NOMO-1 (cell line): ENCODE measurements around the gene MYO9B.
A peak's percentile ranks its signal among the peaks of the same experiment; 100 is the strongest.

Experiments used
- DNase-seq, 2 experiments: peaks; one replicate each; lab custom pipeline; 2025; ENCODE audit not compliant: unreplicated experiment in 2 of 2; lab: John Stamatoyannopoulos, UW

The MYO9B gene

DNA sequence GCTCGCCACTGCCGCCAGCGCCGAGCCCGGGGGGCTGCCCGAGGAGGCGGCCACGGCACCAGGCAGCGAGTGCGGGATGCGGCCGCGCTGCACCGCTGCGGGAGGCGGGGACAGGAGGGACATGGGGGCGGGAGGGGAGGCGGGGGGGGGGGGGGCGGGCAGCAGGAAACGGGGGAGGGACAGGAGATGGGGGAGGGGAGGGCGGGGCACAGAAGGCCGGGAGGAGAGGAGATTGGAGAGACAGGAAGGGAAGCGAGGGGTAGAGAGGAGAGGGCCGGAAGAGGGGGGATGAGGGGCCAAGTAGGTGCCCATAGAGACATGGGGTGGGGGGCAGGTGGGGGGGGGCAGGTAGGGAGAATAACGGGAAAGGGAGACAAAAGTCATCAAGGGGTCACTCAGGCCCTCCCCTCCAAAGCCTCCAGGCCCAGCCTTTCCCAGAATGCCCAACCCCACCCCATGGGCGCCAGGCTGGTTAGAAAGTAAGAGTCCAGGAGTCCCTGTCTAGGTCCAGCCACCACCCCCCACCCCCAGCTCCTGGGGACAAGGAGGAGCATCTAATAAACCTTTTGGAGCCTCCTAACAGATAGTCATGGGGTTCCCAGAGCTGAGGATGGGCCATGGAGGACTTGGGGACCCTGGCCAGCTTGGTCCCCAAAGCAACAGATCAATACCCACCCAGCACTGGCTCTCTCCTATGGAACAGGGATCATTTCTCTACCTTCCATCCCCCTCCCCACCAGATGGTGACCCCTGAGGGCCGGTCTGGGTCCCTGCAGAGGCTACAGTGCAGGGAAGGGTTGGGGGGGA is 160.6 kb downstream of the MYO9B start:
- DNase-seq, result no peak

DNA sequence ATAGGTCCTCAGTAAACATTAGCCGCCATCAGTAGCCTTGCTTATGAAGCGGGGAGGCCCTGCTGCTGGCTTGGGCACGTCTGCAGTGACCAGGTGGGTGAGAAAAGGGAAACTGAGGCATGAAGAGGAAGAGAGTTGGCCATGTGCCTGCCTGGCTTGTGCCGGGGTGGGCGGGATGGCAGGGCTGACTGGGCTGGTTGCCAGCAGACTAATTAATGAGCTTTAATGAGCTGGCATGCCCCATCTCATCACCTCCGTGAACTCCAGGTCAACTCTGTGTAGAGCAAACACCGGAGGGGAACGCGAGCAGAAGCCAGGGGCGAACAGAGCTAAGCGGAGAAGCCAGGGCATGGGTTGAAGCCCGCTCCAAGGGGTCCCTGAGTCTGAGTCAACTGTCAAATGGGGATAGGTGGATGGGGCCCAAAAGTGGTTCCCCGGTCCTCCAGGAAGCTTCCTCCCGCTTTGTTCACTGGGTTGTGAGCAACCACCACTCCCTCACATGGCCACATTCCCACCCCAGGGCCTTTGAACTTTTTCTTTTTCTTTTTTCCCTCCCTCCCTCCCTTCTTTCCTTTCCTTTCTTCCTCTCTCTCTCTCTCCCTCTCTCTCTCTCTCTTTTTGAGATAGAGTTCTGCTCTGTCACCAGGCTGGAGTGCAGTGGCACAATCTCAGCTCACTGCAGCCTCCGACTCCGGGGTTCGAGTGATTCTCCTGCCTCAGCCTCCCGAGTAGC is 161.4 kb downstream of the MYO9B start:
- DNase-seq, result no peak

DNA sequence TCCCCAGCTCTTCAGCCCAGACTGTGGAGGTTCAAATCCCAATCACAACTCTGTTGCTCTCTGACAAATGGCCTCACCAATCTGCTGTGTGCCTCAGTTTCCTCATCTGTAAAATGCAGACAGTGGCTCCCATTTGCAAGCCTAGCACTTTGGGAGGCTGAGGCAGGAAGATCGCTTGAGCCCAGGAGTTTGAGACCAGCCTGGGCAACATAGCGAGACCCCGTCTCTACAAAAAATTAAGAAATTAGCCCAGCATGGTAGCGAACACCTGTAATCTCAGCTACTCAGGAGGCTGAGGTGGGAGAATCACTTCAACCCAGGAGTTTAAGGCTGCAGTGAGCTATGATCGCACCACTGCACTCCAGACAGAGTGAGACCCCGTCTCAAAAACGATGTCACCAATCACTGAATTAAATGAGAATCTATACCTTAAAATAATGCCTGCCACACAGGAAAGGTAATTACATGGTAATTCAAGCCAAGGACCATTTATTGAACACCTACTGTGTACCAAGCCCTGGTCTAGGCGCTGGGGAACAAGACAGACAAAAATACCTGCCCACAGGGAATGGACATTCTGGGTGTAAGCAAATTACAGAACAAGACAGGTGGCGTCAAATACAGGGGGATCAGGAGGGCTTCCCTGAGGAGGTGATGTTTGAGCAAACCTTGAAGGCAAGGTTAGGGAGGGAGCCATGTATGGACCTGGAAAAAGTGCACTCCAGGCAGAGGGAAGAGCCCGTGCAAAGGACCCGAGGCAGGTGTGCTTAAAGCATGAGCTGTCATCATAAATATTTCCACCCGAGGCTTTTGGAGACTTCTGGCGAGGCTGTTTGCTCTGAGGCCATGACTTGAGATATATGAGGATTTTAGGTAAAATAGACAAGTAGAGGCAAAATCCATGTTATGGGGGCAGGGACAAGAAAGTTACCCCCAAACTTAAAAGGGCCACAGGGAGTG is 162.4 kb downstream of the MYO9B start:
- DNase-seq, result no peak

DNA sequence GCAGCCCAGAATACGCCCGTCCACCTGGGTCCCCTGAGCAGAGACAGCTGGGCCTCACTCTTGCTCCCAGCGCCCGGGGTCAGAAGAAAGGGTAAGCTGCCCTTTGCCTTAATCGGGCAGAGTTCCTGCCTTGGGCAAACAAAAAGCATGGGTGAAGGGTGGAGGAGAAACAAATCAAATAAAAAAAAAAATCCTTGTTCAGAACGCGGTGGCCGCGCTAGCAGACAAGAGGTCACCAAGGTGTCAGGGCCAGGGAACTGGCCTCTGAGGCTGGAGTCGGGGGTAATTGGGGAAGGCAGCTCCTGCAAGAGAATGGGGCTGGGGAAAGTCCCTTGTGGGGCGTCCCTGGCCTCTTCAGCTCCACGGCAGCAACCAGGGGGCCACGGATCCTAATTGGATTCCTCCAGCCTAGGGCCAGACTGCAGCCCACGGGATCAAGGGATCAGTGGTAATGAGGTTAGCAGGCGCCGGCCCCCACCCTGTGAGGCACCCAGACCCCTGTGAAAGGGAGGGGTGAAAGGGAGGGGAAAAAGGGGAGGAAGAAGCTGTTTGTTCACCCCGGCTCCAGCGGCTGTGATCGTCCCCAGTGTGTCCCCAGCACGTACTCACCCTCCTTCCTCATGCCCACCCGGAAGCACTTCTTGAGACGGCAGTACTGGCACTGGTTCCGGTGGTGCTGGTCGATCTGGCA is 164.6 kb downstream of the MYO9B start:
- DNase-seq, result no peak

DNA sequence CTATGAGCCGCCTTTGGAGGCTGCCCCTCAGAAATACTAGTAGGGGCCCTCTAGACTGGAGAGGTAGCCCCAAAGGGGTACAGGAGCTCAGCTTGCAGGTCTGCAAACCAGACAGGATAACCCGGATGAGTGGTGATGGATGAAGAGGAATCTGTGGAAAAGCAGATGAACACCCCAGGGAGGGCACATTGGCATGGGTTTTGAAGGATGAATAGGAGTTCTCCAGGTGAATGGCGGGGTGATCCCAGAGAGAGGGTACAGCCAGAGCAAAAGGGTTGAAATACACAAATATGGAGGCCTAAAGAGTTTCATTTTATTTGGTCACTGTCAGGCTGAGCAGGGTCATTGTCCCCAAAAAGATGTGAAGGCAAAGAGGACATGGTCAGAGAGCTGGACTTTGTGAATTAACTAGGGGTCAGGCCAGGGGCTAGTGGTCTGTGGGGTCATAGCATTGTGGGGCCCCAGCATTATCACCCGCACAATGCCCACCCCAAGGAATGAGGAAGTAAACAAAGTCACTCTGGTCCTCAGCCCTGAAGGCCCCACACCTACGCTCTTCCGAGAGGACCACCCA is 165.3 kb downstream of the MYO9B start:
- DNase-seq, result no peak

DNA sequence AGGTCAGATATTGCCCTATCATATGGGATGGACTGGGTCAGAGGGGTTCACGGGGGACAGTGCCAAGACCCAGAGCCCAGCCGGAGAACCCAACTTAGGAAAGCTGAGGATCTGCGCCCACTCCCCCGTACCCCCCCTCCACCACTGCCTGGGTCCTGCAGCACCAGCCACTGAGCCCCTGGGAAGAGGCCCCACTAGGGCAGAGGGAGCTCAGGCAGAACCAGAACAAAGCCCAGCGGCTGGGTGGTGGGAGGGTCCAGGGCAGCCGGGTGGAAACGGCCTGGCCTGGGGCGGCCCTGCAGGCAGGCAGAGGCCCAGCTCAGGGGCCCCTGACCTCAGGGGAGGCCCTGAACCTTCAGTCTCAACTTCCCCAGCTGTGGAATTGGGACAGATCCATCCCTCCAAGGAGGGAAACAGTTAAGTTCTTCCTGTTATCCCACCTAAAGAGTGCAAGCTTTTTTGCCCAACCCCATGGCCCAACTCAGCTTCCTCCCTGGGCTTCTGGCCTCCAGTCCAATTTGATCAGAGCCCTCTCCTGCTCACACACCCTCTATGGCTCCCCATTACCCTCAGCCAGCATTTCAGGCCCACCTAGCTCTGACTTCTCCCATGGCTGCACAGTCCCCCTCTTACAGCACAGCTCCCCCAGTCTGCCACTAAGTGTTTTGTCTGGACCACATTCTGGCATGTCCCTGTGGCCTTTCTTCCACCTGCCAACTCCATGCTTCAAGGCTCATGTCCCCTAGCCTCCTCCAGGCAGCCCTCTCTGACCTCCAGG is 167.0 kb downstream of the MYO9B start:
- DNase-seq, result no peak

DNA sequence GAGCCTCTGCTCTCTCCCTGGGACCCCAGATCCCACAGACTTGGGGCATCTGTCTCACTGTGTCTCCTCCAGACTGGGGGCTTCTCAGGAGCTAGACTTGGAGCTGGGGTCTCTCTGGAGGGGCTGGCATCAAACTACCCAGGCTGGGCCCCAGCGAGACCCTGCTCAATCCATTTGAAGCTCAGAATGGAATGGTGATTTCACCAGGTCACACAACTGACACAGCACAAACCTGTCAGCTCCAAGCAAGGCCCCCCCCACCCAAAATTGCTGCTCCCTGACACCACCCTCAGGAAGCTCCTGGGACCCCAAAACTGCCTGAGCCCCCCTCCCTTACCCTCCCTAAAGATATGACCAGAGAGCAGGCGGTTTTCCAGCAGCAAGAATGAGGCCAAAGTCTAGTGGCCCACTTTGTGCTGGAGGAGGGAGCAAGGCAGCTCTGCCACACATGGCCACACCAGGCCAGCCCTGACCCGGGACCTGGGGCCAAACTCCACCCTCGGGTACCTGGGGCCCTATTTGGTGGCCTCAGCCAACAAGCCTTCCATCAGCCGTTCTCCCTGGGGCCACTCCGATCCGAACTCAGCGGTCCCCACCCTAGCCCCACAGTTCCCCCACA is 167.7 kb downstream of the MYO9B start:
- no peak for DNase-seq

DNA sequence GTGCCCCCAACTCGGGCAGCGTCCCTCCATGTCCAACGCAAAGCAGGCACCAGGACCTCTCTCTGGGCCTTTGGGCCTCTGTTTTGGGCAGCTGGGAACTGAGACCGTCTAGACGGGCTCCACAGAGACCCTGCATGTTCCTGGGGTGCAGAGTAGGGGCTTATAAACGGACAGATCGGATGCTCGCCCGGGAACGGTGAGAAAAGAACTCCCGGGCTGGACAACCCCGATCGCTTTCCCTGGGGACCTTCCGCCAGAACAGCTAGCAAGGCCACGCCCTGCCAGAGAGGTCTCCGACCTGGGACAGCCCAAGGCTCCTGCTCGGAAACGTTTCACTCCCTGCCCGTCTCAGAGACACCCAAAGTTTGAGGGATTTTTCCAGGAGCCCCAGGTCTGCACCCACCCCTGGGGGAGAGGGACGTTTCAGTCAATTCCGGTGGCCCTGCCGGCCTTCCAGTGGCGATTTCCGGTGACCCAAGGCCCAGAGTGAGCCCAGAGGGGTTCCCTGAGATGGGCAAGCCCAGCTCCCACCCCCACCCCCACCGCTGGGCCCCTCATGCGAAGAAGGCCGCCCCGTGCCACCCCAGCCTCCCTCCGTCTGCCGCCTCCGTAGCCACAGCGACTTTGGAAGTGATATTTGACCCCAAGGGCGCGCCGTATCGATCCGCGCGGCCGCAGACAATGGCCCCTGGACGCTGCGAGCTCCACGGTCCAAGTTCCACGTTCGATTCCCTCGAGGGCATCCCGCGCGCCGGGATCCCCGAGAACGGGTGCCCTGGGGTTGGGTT is 168.4 kb downstream of the MYO9B start:
- peak in 1 of 2 experiments; percentile 24 for DNase-seq

DNA sequence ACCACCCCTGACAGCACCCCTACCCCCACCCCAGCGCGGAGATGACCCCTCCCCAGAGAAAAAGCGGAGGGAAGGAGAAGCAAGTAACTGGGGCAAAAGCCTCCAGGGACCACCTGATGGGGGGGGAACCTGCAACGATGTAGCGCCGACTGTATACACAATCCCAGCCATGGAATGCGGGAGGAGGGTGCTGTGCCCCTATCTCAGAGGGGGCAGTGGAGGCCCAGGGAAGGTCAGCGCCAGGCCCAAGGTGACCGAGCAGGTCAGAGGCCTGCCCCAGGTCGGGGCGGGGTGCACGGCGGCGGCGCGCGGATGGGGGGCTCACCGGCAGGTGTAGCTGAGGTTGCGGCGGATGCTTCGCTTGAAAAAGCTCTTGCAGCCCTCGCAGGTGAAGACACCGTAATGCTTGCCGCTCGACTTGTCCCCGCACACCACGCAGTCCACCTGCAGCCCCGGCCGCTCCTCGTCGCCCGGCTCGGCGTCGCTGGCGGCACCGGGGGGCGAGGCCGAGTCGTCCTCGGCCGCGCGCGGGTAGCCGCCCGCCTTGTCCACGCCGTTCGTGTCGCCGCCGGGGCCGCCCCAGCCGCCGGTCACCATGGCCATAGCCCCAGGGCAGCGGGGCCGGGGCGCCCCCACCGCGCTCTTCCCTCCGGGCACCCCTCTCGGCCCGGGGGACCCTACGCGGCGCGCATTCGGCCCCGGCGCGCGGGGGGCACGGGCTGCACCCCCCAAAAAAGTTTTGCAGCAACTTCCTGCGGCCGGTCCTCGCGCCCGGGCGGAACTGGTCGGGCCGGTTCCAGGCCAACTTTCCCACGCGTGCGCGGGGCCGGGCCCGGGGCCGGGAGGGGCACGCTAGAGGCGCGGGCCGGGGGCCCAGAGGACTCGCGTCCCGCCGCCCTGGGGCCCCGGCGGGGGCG is 169.3 kb downstream of the MYO9B start:
- DNase-seq, result no peak

DNA sequence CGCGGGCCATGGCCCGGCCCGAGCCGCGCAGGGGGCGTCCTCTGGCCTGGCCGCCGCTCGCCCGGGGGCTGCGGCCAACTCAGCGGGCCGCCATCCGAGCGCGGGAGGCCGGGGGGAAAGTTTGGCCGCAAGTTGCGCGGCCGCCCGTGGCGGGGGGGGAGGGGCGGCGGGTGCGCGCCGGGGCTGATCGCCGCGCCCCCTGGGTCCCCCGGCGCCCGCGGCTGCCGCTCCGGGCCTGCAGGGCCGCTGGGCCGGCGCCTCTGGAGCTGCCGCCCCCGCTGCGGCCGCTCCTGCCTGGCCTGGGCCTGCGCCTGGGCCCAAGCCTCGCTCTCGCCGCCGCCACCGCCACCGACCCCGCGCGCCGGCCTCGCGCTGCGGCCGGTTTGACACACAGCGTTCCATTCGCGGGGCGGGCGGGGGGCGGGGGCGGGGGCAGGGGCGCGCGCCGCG is 170.0 kb downstream of the MYO9B start, which contains the start of gene NR2F6:
Gene NR2F6 (minus strand): TSS at position 385 of the 450 bp plus-strand sequence. CDS start 699 bp downstream, outside the sequence.
- DNase-seq, result no peak

DNA sequence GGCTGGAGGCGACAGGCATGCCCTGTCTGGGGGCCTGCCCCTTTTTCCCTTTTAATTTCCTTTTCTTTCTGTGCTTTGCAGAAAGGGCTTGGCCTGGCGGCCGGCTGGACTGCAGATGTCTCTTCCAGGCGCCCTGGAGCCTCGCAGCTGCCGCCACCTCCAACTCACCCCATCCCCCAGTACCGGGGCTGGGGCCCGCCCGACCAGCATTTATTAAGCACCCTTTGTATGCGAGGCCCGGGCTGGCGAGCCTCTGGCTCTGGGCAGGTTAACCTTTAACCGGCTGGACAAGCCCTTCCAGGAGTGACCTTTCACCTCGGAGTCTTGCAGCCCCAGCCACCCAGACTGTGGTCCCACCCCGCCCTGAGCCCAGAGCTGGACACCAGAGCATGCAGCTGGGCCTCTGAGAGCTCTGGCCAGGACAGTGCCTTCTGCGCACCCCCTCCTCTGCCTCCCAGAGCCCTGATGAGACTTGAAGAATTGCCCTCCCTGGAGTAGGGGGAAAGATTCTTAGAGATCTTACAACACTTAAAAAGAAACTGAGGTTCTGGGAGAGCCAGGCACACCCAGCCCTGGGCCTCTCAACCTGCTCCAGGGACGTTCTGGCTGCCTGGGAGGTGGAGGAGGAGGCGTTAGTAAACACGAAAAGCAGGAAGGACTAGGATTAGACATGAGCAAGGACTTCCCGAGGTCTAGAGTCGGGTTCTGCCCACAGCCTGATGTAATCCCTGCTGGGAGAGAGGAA is 171.3 kb downstream of the MYO9B start:
- peak; percentile 62 to 74 for DNase-seq

DNA sequence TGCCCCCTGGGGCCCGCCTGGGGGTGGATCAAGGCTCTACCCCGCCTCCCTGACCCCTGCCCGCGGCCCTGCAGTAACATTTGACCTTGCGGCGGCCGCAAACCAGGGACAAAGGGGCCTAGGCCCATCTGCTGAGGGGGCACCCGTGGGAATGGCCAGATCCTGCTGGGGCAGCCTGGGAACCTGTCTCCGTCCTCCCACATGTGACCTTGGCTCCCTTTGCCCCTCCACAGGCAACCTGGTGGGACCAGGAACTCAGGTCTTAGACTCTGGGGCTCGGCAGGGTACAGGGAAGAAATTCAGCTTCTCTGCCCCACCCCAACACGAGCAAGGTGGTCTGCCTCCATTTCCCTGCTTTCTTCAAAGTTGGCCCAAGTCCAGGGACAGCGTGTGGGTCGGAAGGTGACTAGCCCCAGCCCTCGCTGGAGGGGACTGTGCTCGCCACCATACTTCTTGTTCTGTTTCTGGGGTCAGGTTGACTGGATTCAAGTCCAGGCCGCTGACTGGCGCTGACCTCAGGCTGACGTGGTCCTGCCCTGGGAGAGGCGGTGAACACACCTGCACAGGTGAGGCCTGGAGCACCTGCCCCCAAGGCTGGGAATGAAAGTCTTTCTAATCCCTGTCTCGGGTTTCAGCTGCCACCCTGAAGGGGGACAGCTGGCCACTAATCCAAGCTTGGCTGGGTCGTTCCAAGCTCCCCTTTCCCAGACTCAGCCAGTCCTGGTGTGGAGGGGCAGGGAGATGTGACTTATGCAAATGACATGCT is 172.6 kb downstream of the MYO9B start:
- DNase-seq, result no peak

DNA sequence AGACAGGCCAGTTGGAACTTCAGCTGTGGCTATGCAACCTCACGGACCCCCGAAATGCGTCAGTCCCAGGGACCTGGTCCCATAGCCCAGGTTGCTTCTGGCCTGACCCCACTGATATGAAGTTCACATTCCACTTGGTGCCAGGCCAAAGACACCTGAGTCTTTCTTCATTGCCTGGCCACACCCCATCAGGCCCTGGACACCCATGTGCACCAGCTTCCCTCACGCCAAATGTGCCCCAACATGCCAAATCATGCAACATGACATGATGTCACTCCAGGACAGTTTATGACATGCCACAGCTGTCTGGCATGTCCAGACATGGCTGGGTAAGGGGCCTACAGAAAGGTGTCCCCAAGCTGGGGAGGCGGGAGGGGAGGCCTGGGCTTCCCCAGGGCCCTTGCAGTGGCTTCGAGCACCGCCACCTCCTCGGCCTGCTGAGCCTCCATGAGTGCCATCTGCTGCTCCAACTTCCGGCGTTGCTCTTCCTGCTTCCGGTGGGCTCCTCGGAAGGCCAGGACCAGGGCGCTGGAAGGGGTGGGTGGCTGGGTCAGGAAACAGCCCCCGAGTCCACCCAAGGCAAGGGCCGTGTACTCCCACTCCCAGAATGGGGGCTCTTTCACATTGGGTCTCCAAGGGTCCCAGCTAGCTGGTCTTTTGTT is 174.4 kb downstream of the MYO9B start:
- no peak for DNase-seq

DNA sequence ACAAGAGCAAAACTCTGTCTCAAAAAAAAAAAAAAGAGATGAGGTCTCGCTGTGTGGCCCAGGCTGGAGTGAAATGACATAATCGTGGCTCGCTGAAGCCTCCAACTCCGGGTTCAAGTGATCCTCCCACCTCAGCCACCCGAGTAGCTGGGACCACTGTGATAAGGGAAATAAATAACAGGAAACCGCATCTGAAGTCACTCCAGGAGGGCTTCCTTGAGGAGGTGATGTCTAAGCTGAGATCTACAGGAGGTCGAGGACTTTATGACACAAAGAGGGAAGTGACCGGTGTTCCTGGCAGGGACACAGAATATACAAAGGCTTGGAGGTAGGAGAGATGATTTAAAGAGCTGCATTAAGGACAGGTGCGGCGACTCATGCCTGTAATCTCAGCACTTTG is 179.1 kb downstream of the MYO9B start:
- no peak for DNase-seq

DNA sequence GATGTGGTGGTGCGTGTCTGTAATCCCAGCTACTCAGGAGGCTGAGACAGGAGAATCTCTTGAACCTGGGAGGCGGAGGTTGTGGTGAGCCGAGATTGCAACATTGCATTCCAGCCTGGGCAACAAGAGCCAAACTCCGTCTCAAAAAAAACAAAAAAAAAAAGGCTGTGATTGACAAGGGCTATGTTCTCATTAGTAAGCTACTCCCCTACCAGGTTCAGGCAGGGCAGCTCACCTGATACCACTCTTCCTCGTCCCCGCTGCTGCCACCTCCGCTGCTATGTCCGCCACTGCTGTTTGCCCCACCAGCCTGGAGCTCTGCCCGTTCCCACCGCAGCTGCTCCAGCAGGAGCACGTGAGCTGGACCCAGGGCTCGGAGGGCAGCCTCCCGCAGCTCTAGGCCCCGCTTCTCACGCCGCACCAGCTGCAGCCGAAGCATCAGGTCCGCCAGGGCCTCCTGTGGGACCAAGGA is 179.6 kb downstream of the MYO9B start:
- no peak for DNase-seq
